OCI-LY1 (cell line): ENCODE measurements around the gene CD6.

Experiments used
- EZH2 ChIP-seq: fragments of 200-600 bp; sonication (generic), shearing (Covaris generic); IDR thresholded peaks from 2 replicates; pipeline ENCODE4 v1.8.0; 2017; ENCODE audit warnings: borderline replicate concordance, mixed run types, mild to moderate bottlenecking, antibody characterized with exemption, low read length, moderate library complexity, mixed read lengths
- TF ChIP-seq, protein P1 (sequence below): fragments of 200-600 bp; sonication (generic), shearing (Covaris generic); IDR thresholded peaks from 2 replicates; pipeline ENCODE4 v1.5.1; 2017; ENCODE audit warnings: mild to moderate bottlenecking, antibody characterized with exemption, low read length, moderate library complexity, mixed read lengths

DNA sequence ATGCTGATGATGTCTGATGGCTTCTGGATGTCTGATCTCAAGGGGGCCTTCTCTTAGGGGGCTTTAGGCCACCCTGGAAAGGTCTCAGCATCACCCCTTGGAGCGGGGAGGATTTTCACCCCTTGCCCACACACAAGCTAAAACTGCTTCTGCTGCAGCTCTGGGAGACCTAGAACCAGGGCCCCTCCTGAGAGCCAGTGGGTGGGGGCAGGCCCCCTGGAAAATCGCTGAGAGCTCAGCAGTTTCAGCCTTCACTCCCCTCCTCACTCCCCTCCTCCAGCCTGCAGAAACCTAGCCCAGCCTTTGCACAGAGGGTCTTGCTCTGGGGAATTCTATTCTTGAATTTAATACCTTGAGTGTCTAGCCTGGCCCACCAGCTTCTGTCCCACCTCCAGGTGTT, 17.2 kb downstream of the CD6 start:
- TF ChIP-seq, protein P1, sequence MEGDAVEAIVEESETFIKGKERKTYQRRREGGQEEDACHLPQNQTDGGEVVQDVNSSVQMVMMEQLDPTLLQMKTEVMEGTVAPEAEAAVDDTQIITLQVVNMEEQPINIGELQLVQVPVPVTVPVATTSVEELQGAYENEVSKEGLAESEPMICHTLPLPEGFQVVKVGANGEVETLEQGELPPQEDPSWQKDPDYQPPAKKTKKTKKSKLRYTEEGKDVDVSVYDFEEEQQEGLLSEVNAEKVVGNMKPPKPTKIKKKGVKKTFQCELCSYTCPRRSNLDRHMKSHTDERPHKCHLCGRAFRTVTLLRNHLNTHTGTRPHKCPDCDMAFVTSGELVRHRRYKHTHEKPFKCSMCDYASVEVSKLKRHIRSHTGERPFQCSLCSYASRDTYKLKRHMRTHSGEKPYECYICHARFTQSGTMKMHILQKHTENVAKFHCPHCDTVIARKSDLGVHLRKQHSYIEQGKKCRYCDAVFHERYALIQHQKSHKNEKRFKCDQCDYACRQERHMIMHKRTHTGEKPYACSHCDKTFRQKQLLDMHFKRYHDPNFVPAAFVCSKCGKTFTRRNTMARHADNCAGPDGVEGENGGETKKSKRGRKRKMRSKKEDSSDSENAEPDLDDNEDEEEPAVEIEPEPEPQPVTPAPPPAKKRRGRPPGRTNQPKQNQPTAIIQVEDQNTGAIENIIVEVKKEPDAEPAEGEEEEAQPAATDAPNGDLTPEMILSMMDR = no peak
- no peak for TF ChIP-seq EZH2
